ENCODE data around the gene TCEANC. TPM values are rescaled to one million over a fixed set of nuclear protein-coding genes. Genes with fewer than 3 reads are reported as not detected.

TCEANC gene
- total RNA-seq, 1 experiment from 2014 or later = 3.1 TPM

DNA sequence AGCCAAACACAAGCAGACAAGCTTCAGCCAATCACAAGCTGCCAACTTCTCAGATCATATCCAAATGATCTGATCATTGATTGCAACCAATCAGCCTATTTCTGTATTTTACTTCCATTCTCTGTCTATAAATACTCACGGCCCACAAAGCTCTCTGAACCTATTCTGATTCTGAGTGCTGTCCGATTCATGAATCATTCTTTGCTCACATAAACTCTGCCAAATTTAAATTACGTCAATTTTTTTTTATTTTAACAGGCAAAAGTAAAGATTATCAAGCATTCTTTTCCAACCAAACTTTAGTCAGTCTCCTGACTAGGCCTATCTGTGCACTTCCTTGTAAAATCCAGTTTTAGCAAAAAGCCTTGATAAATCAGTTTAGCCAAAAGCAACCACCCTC is 1.8 kb upstream of the TCEANC start:
- H2BK12ac ChIP-seq (ENCODE audit: insufficient read length, low read depth, low read length) = no peak overlapping the region
- no peak for DNase-seq
- no peak overlapping the region for H2BK5ac ChIP-seq (ENCODE audit: insufficient read length, low read length)
- no peaks in the 10 kb centered on the region for H3K23me2 ChIP-seq (ENCODE audit: insufficient read length, low read depth, low read length, poor library complexity, severe bottlenecking)
- H3K23ac ChIP-seq (ENCODE audit: insufficient read length, low read depth, low read length) = no peak overlapping the region
- no peak overlapping the region for H2AFZ ChIP-seq (ENCODE audit: low read length)
- no CpG with 5 or more reads among the region's 3 CpGs for WGBS (ENCODE audit: extremely low coverage, insufficient read length, low lambda C conversion rate)
- peaks cover 0 to 10% (median 8%) of the 10 kb centered on the region in 3 experiments; a peak in 3 of 7 replicates for H3K36me3 Mint-ChIP-seq (ENCODE audit: insufficient read depth in 1 of 3, low read depth in 3 of 3)
- H3K27ac Mint-ChIP-seq = no peak overlapping the region
- no peak overlapping the region for H2BK120ac ChIP-seq (ENCODE audit: low read depth, low read length, poor library complexity, severe bottlenecking)
- H3K27ac ChIP-seq (ENCODE audit: insufficient read length, low read depth, low read length) = no peak overlapping the region
- no peak overlapping the region for H2BK15ac ChIP-seq (ENCODE audit: low read depth, low read length)
- H3K79me1 ChIP-seq (ENCODE audit: insufficient read depth, low read depth, low read length, poor library complexity, severe bottlenecking) = no peaks in the 10 kb centered on the region
- H3K18ac ChIP-seq (ENCODE audit: insufficient read length, low read depth, low read length) = no peak overlapping the region
- H3K4me1 Mint-ChIP-seq = peaks cover 4% of the 10 kb centered on the region in 2 experiments; a peak in 1 of 4 replicates
- H3K4me1 ChIP-seq (ENCODE audit: insufficient read depth, low read length) = no peaks in the 10 kb centered on the region; the same call in 1 of the 2 replicates
- peaks cover 33 to 54% of the 10 kb centered on the region in 2 experiments for H3K9me3 Mint-ChIP-seq
- no peak overlapping the region for H3K9ac ChIP-seq (ENCODE audit: extremely low read depth, insufficient read length, low read length)
- no peaks in the 10 kb centered on the region for H4K20me1 ChIP-seq (ENCODE audit: control insufficient read depth, insufficient read depth, insufficient read length)
- no peak overlapping the region for H4K8ac ChIP-seq (replicated peaks; ENCODE audit: insufficient read length, low read depth, low read length)
- no peak overlapping the region for H3K4me3 Mint-ChIP-seq
- no peaks in the 10 kb centered on the region for H3K27me3 ChIP-seq (ENCODE audit: insufficient read depth, low read length)
- H2AK5ac ChIP-seq (ENCODE audit: insufficient read length, low read length) = no peak overlapping the region
- no peak overlapping the region for H4K5ac ChIP-seq (ENCODE audit: insufficient read length, low read depth, low read length)
- TF ChIP-seq, protein P1, sequence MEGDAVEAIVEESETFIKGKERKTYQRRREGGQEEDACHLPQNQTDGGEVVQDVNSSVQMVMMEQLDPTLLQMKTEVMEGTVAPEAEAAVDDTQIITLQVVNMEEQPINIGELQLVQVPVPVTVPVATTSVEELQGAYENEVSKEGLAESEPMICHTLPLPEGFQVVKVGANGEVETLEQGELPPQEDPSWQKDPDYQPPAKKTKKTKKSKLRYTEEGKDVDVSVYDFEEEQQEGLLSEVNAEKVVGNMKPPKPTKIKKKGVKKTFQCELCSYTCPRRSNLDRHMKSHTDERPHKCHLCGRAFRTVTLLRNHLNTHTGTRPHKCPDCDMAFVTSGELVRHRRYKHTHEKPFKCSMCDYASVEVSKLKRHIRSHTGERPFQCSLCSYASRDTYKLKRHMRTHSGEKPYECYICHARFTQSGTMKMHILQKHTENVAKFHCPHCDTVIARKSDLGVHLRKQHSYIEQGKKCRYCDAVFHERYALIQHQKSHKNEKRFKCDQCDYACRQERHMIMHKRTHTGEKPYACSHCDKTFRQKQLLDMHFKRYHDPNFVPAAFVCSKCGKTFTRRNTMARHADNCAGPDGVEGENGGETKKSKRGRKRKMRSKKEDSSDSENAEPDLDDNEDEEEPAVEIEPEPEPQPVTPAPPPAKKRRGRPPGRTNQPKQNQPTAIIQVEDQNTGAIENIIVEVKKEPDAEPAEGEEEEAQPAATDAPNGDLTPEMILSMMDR (conservative IDR thresholded peaks at IDR 0.05) = no peak
- no peak overlapping the region for H4K91ac ChIP-seq (ENCODE audit: insufficient read length, low read depth, low read length)
- H3K79me2 ChIP-seq (ENCODE audit: insufficient read depth, low read length) = no peaks in the 10 kb centered on the region
- no peak overlapping the region for H3K56ac ChIP-seq (ENCODE audit: insufficient read length, low read depth, low read length)
- H3K4me2 ChIP-seq (ENCODE audit: insufficient read depth, insufficient read length, low read length) = no peak overlapping the region
- no peak overlapping the region for H2BK20ac ChIP-seq (ENCODE audit: low read depth, low read length, poor library complexity, severe bottlenecking)
- no peaks in the 10 kb centered on the region; the same call in 1 of the 2 replicates for H3K27me3 Mint-ChIP-seq (ENCODE audit: low read depth)
- no peak overlapping the region for H3K14ac ChIP-seq (ENCODE audit: insufficient read depth, low read length)
- H3K9me3 ChIP-seq (ENCODE audit: control insufficient read depth, low read depth, low read length) = no peaks in the 10 kb centered on the region
- no peak overlapping the region for H3T11ph ChIP-seq (ENCODE audit: low read length)
- no peak overlapping the region for H3K4ac ChIP-seq (ENCODE audit: low read depth, low read length)

Measured in H9 (cell line).